Caco-2 (cell line): ENCODE data around the gene RUVBL1. TPM values are rescaled to one million over a fixed set of nuclear protein-coding genes. Genes with fewer than 3 reads are reported as not detected.
A peak's percentile ranks its signal among the peaks of the same experiment; 100 is the strongest.

Source experiments
- BruUV-seq: library from RNA; stranded (reverse); fragments of 400-500 nt; replicated peaks from 2 replicates; lab custom pipeline; 2021; lab: Mats Ljungman, UMichigan
- CTCF ChIA-PET: fragments of 300-600 bp; sonication (Branson Sonifier 250); formaldehyde crosslinking; loops from one replicate; lab custom pipeline; 2022; ENCODE audit warnings: antibody characterized with exemption; lab: Charles Lee
- POLR2A ChIA-PET: fragments of 300-600 bp; sonication (Branson Sonifier 250); formaldehyde crosslinking; loops from one replicate; lab custom pipeline; 2022; ENCODE audit warnings: antibody characterized with exemption; lab: Charles Lee
- DNase-seq, 2 experiments: peaks; one replicate each; pipeline versions ENCODE4 v3.0.0 to v3.0.0-alpha.2; 2020 to 2022
- H3K27me3 ChIP-seq: replicated peaks from 2 replicates; pipeline ENCODE4 v1.6.0; 2011; ENCODE audit warnings: low read length; ENCODE audit not compliant: control insufficient read depth, insufficient read depth
- H3K36me3 ChIP-seq: 2 replicates; pipeline ENCODE4 v1.5.1; 2011; ENCODE audit warnings: low read length; ENCODE audit not compliant: control insufficient read depth, insufficient read depth
- H3K4me1 ChIP-seq: fragments of 250-450 bp; sonication (Bioruptor Pico); 2 replicates; pipeline ENCODE4 v1.5.1; 2020; ENCODE audit warnings: mild to moderate bottlenecking
- H3K4me3 ChIP-seq: 2 replicates; pipeline ENCODE4 v1.5.1; 2011; ENCODE audit warnings: low read depth, mild to moderate bottlenecking, control low read depth, low read length
- H3K9me3 ChIP-seq: fragments of 250-450 bp; sonication (Bioruptor Pico); 2 replicates; pipeline ENCODE4 v1.5.1; 2020; ENCODE audit warnings: mild to moderate bottlenecking, moderate library complexity
- H3K27ac Mint-ChIP-seq: one replicate; pipeline ENCODE4 v1.8.0; 2022; ENCODE audit warnings: mixed read lengths; ENCODE audit not compliant: unreplicated experiment
- H3K27me3 Mint-ChIP-seq: one replicate; pipeline ENCODE4 v1.8.0; 2022; ENCODE audit warnings: mixed read lengths; ENCODE audit not compliant: insufficient read depth, unreplicated experiment
- H3K36me3 Mint-ChIP-seq: one replicate; pipeline ENCODE4 v1.8.0; 2022; ENCODE audit warnings: mild to moderate bottlenecking, mixed read lengths; ENCODE audit not compliant: insufficient read depth, unreplicated experiment
- H3K4me1 Mint-ChIP-seq: one replicate; pipeline ENCODE4 v1.8.0; 2022; ENCODE audit warnings: low read depth, mixed read lengths; ENCODE audit not compliant: unreplicated experiment
- H3K4me3 Mint-ChIP-seq: one replicate; pipeline ENCODE4 v1.8.0; 2022; ENCODE audit warnings: mild to moderate bottlenecking, moderate library complexity, mixed read lengths; ENCODE audit not compliant: unreplicated experiment
- H3K9me3 Mint-ChIP-seq: one replicate; pipeline ENCODE4 v1.8.0; 2022; ENCODE audit warnings: mixed read lengths; ENCODE audit not compliant: unreplicated experiment
- CTCF ChIP-seq, 2 experiments: fragments of 200-600 bp in 1 of 2; IDR thresholded peaks; 1 replicate in 1 of 2; 2 replicates in 1 of 2; pipeline versions ENCODE4 v1.5.1 to v1.8.0; 2011 to 2022; ENCODE audit warnings: antibody characterized with exemption in 1 of 2, control low read depth in 1 of 2, inconsistent platforms in 1 of 2, low read depth in 1 of 2, low read length in 1 of 2, mild to moderate bottlenecking in 1 of 2, moderate library complexity in 1 of 2; ENCODE audit not compliant: insufficient read depth in 1 of 2, severe bottlenecking in 1 of 2, unreplicated experiment in 1 of 2
- intact Hi-C: fragments of 100-400 bp; cut with micrococcal nuclease; formaldehyde crosslinking; loops from one replicate; pipeline ENCODE4 v1.10.0; 2022; ENCODE audit not compliant: unreplicated experiment
- total RNA-seq: library from RNA; stranded (reverse); gene quantifications from 2 replicates; pipeline ENCODE4 v1.2.3, GENCODE V29; 2022

RUVBL1 gene
- total RNA-seq, 1 experiment from 2014 or later: 56.4 TPM

GRCh38 chr3:128084675-128085021 lies 39.0 kb downstream of the RUVBL1 start:
- no peak overlapping the region for H3K27ac Mint-ChIP-seq
- ChIA-PET CTCF (interaction anchor here (0.8 kb wide), 1 partner anchor 11 kb away, joined by 4 read pairs; no protein-coding TSS in a partner anchor), POLR2A (no interaction called here)
- no peak for TF ChIP-seq CTCF (IDR thresholded peaks at IDR 0.05; ENCODE audit: insufficient read depth in 1 of 2, low read depth in 1 of 2, low read length in 1 of 2, severe bottlenecking in 1 of 2, unreplicated experiment in 1 of 2)
- H3K9me3 Mint-ChIP-seq: no peaks in the 10 kb centered on the region
- H3K36me3 ChIP-seq: no peaks in the 10 kb centered on the region
- H3K4me3 Mint-ChIP-seq: no peak overlapping the region
- peaks cover 5% of the 10 kb centered on the region; the same call in 1 of the 2 replicates for H3K4me1 ChIP-seq
- peak in 1 of 2 experiments; percentile 29 for DNase-seq
- peaks cover 6% of the 10 kb centered on the region for H3K4me1 Mint-ChIP-seq
- H3K27me3 Mint-ChIP-seq: no peaks in the 10 kb centered on the region
- no TSS peak for BruUV-seq
- no peaks in the 10 kb centered on the region for H3K9me3 ChIP-seq
- H3K4me3 ChIP-seq: no peak overlapping the region
- no peaks in the 10 kb centered on the region for H3K27me3 ChIP-seq
- intact Hi-C loops: loop anchor here (2.0 kb wide), 1 partner anchor 14 kb away; no protein-coding TSS in a partner anchor
- peaks cover 21% of the 10 kb centered on the region for H3K36me3 Mint-ChIP-seq

GRCh38 chr3:128083980-128084674 lies 39.5 kb downstream of the RUVBL1 start:
- H3K27me3 ChIP-seq: no peaks in the 10 kb centered on the region
- peaks cover 5% of the 10 kb centered on the region; the same call in 1 of the 2 replicates for H3K4me1 ChIP-seq
- no peak overlapping the region for H3K27ac Mint-ChIP-seq
- H3K4me1 Mint-ChIP-seq: peaks cover 6% of the 10 kb centered on the region
- H3K36me3 ChIP-seq: no peaks in the 10 kb centered on the region
- intact Hi-C loops: loop anchor here (2.0 kb wide), 1 partner anchor 15 kb away; no protein-coding TSS in a partner anchor
- no TSS peak for BruUV-seq
- no peaks in the 10 kb centered on the region for H3K27me3 Mint-ChIP-seq
- ChIA-PET CTCF (interaction anchor here (0.8 kb wide), 1 partner anchor 11 kb away, joined by 4 read pairs; no protein-coding TSS in a partner anchor), POLR2A (no interaction called here)
- peaks cover 21% of the 10 kb centered on the region for H3K36me3 Mint-ChIP-seq
- TF ChIP-seq CTCF (IDR thresholded peaks at IDR 0.05; ENCODE audit: insufficient read depth in 1 of 2, low read depth in 1 of 2, low read length in 1 of 2, severe bottlenecking in 1 of 2, unreplicated experiment in 1 of 2): no peak
- H3K4me3 Mint-ChIP-seq: no peak overlapping the region
- H3K4me3 ChIP-seq: no peak overlapping the region
- DNase-seq: no peak
- no peaks in the 10 kb centered on the region for H3K9me3 ChIP-seq
- H3K9me3 Mint-ChIP-seq: no peaks in the 10 kb centered on the region

GRCh38 chr3:128083396-128083795 lies 40.2 kb downstream of the RUVBL1 start:
- ChIA-PET CTCF (no interaction called here), POLR2A (no interaction called here)
- BruUV-seq: no TSS peak
- no peaks in the 10 kb centered on the region for H3K27me3 Mint-ChIP-seq
- Histone ChIP-seq H3K27me3 (no peaks in the 10 kb centered on the region), H3K4me1 (peaks cover 5% of the 10 kb centered on the region; the same call in 1 of the 2 replicates), H3K36me3 (no peaks in the 10 kb centered on the region), H3K4me3 (no peak overlapping the region), H3K9me3 (no peaks in the 10 kb centered on the region)
- no peaks in the 10 kb centered on the region for H3K9me3 Mint-ChIP-seq
- H3K36me3 Mint-ChIP-seq: peaks cover 21% of the 10 kb centered on the region
- no peak for DNase-seq
- intact Hi-C loops: no loop called here
- H3K4me3 Mint-ChIP-seq: no peak overlapping the region
- TF ChIP-seq CTCF (IDR thresholded peaks at IDR 0.05; ENCODE audit: insufficient read depth in 1 of 2, low read depth in 1 of 2, low read length in 1 of 2, severe bottlenecking in 1 of 2, unreplicated experiment in 1 of 2): no peak
- peaks cover 6% of the 10 kb centered on the region for H3K4me1 Mint-ChIP-seq
- H3K27ac Mint-ChIP-seq: no peak overlapping the region
